DMS53 (cell line): Measurements from ENCODE around the gene CCDC180.
"Not testable (repeated sequence)": the region's sequence is repeated elsewhere in the genome, so short reads cannot be mapped to it uniquely, and the experiment has no call there.

ENCODE experiments used
- DNase-seq: peaks from one replicate; lab custom pipeline; 2025; lab: John Stamatoyannopoulos, UW

The CCDC180 gene

DNA sequence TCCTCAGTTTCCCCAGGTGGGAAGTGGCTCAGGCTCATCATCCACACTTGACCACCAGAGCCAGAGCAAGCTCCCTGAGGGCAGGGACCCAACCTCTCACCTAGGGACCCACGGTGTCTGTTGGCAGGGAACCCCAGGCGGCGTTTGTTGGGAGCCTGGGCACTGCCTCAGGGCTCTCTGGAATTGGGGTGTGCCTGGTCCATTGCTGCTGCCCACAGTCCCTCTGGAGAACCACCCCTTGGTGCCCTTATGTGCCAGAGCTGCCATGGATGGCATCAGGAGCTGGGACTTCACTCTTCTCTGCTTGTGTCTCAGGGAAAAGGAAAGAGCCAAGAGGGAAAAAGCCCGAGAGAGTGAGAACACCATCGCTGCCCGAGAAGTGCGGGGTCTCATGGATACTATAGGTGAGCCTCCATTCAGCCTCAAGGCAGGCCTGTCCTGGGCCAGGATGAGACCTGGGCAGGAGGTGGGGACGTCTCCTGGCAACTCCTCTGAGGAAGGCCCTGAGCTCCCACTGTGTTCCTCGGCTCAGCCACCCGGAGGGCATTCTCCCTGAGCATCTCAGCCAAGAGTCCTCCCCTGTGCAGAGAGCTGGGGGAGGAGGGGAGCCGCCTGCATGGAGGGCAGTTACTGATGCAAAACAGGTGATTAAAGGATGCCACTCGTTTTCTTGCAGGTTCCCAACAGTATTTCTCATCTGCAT is 4.5 kb downstream of the CCDC180 start:
- DNase-seq: no peak

DNA sequence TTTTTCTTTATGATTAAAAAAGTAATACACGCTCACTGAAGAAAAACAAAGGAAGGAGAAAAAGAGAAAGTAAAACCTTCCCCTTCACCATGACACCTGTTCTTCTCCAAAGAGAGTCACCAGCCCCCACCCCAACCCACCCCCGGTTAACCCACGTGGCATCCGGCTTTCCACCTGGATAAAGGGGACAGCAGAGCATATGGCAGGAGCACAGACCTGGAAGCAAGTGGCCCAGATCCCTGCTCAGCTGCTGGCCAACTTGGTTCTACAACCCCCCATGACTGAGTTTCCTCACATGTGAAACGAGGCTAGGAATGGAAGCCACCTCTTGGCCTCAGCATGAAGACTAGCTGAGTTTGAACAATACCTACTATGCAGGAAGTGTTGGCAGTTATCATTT is 5.1 kb downstream of the CCDC180 start:
- no peak for DNase-seq

DNA sequence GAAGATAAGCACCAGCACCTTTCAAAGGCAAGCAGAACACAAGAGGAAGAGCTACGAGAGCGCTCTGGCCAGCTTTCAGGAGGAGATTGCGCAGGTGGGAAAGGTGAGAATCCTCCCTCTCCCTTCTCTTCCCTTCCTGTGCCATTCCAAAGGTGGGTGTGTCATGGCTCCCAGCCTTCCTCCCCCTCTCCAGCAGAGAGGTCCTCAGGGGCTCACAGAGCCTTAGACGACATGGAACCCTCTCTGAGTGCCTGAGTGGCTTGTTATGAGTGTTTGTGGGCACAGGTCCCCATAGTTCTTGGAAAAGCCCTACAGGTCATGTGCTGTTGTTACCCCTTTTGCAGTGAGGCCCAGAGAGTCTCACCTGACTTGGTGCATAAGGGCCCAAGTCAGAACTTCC is 5.8 kb downstream of the CCDC180 start:
- no peak for DNase-seq

DNA sequence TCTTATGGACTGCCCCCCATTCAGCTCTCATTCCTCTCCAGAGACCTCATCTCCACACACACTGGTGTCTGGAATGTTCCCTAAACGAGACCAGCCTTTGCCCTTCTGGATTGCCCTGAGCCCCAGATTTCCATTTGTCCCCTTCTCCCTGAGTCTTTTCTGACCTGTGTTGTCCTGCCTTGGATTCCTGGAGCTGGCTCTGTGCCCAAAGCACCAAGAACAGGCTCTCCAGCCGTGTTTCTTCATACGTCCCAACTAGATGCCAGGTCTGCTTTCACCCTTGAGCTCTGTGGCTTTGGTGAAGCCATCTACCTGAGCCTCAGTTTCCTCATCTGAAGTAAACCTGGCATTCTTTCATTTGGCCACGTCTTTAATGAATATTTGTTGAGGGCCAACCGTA is 6.3 kb downstream of the CCDC180 start:
- no peak for DNase-seq

DNA sequence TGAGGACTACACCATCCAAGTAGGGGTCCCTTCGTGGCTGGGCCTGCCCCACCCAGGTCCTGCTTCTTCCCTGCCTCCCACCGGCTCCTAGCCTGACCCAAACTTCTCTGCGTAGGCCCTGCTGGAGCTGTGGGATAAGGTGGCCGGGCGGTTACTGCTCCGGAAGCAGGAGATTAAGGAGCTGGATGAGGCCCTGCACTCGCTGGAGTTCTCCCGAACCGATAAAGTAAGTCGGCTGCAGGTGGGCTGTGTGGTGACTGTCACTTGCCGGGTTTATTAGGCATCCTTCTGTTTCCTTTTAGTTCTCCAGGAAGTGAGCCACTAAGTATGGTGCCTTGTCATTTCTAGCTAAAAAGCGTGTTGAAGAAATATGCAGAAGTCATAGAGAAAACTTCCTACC is 7.0 kb downstream of the CCDC180 start:
- no peak for DNase-seq

DNA sequence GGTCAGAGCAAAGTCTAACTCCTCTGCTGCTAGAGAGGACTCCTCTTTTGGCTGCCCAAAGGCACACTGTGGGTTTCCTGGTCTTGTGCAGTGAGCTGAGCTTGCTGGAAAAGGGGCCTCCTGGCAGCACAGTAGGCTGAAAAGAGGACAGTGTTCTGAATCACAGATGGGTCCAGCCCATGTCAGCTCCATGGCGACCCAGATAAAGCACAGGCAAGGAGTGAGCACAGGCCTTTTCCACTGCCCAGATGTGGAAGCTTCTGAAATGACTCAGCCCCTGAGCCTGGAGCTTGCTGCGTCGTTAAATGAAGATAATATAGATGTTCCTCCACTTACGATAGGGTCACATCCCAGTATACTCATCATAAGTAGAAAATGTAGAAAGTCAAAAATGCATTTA is 8.1 kb downstream of the CCDC180 start:
- DNase-seq: no peak

DNA sequence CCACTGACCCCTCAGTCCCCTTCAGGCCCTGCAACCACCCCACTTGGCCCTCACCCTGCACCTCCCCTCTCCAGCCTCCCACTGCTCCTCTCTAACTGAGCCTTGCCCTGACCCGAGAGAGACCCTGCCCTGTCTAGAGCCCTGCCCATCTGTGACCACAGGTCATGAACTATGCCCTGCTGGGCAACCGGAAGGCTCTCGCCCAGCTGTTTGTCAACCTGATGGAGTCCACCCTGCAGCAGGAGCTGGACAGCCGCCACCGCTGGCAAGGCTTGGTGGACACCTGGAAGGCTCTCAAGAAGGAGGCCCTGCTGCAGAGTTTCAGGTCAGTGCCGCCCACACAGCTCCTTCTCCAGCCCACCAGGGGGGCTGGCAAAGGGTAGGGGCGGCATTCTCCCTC is 9.4 kb downstream of the CCDC180 start:
- DNase-seq: no peak

DNA sequence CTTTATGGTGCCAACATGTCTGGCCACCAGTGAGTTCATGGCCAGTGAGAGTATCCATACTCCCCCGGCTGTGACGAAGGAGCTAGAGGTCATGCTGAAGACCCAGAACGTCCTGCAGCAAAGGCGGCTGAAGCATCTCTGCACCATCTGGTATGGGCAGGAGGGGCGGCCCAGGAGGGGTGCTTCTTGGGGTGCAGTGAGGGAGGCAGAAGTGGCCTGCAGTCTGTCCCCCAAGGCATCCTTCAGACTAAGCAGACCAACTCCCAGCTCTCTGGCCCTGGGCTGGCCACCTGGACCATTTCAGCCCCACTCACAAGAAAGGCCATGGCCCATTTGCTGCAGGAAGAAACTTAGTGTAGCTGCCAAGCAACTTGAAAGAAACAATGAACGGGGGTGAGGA is 11.0 kb downstream of the CCDC180 start:
- no peak for DNase-seq

DNA sequence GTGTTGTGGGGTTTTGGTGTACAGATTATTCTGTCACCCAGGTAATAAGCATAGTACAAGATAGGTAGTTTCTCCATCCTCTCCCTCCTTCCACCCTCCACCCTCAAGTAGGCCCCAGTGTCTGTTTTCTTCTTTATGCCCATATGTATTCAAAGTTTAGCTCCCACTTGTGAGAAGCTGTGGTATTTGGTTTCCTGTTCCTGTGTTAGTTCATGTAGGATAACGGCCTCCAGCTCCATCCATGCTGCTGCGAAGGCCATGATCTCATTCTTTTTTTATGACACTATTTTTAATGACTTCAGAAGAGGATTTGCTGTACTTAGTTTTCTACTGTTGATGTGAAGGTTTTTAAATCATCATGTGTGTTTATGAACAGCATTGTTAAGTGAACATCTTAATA is 11.9 kb downstream of the CCDC180 start:
- DNase-seq: no peak

DNA sequence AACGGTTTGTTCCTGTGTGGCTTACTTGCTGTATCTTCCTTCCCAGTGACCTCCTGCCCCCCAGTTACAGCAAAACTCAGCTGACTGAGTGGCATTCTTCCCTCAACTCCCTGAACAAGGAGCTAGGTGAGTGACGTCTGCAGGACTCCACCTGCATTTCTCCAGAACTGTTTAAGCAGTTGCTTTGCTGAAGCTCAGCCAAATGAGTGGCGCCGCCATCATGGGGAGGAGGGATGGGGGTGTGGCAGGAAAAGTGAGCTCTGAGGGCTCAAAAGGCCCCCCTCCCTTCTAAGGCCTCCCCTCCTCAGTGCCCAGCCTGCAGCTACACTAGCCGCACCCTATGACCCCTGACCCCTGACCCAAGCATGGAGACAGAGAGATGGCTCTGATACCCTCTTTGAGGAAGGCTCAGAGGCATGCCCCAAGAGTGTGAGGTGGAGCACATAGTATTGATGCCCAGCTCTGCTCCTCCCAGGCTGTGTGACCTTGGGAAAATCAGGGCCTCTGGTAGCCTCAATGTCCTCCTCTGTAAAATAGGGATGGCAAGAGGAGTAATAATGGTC is 12.7 kb downstream of the CCDC180 start:
- no peak for DNase-seq

DNA sequence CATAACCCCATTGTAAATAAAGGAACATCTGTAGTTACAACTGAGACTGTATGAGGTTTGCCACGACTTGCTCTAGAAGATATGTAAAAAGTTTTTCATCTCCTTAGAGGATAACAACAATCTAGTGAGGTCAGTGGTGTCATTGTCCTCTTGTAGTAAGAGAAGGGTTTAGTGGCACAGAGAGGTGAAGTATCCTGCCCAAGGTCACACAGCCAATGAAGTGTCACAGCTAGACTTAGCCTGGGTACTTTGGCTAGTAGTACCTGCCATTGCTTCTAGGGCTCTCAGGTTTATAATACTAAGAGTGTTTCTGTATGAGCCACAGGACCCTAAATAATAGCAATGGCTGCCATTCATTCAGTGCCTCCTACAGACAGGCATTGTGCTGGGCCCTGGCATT is 13.8 kb downstream of the CCDC180 start:
- no peak for DNase-seq

DNA sequence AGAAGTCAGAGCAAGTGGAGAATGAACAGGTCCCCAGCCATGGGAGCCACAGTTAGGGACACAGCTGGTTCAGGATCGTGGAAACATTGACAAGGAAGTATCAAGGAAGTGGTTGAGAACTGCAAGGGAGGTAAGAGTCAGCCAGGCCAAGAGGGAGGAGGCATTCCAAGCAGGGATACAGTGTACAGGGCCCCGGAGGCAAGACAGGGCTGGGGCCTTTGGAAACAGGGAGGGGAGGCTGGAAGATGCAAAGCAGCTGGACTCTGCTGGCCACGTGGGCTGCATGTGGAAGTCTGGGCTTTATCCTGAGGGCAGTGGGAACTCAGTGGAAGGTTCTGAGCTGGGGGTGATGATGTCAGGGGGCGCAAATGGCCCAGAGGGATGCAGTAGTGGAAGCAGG is 14.2 kb downstream of the CCDC180 start:
- DNase-seq: no peak

DNA sequence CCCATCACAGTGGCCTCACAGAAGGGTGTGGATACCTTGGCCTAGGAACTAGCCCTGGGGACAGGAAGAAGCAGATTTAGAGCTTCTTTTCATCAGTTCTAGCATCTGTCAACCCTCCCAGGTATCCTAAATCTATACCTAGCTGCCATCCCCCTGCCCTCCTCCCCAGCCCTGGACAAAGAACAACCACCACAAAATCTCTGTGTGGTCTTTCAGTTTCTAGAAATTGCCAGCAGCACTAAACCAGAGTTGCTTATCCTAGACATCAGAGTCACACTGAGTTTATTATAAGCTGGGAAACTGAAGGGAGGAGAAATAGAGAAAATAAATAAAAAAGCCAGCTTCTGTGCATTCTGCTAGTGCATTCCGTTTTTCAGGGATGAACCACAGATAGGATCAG is 14.6 kb downstream of the CCDC180 start:
- no peak for DNase-seq

DNA sequence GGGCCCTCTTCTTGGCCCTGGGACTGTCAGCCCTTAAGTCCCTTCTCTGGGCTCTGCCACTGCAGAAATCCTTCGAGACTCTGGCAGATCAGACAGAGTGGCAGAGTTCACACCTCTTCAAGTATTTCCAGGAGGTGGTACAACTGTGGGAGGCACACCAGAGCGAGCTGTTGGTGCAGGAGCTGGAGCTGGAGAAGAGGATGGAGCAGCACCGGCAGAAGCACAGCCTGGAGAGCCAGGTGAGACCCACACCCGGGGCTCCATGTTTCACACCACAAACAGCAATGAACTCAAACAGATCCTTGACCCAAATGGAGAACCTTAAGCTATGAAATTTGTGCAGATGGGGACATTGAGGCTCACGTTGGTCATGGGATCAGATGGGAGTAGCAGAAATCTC is 17.5 kb downstream of the CCDC180 start:
- DNase-seq: no peak

DNA sequence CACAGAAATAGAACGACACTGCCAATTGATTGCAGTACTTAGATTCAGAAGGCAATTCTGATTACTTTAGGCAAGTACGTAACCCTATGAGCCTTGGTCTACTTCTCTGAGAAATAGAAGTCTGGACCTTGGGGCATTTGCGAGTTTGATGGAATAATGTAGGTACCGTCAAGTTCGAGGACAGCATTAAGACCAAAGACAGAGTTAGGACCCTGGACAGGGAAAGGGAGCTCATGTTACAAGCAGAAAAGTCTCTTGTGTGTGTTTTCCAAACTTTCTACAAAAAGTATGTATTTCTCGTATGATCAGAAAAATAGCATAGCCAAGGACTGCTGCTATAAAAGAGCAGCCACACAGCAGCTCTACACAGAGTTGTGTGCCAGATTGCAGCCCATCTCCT is 20.1 kb downstream of the CCDC180 start:
- no peak for DNase-seq

DNA sequence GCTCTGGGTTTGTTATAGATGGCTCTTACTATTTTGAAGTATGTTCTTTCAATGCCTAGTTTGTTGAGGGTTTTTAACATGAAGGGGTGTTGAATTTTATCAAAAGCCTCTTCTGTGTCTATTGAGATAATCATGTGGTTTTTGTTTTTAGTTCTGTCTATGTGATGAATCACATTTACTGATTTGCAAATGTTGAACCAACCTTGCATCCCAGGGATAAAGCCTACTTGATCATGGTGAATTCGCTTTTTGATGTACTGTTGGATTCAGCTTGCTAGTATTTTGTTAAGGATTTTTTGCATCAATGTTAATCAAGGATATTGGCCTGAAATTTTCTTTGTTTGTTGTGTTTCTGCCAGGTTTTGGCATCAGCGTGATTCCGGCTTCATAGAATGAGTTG is 25.5 kb downstream of the CCDC180 start:
- DNase-seq: no peak

DNA sequence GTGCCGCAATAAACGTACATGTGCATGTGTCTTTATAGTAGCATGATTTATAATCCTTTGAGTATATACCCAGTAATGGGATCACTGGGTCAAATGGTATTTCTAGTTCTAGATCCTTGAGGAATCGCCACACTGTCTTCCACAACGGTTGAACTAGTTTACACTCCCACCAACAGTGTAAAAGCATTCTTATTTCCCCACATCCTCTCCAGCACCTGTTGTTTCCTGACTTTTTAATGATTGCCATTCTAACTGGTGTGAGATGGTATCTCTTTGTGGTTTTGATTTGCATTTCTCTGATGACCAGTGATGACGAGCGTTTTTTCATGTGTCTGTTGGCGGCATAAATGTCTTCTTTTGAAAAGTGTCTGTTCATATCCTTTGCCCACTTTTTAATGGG is 28.2 kb downstream of the CCDC180 start:
- not testable (repeated sequence) for DNase-seq

DNA sequence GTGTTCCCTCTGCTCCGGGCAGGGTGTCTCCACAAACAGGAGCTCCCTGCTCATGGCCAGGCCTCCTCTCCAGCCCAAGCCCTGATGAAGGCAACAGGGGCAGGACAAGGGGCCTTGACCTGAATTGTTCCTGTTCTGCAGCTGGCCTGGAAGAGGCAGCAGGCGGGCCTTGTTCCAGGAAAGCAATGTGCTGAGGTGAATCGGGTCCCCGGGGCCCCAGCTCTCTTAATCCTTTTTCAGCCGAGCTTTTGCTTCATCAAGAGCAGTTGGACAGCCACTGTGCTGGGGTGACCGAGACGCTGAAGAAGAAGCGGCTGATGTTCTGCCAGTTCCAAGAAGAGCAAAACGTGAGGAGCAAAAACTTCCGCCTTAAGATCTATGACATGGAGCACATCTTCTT is 41.4 kb downstream of the CCDC180 start:
- no peak for DNase-seq

DNA sequence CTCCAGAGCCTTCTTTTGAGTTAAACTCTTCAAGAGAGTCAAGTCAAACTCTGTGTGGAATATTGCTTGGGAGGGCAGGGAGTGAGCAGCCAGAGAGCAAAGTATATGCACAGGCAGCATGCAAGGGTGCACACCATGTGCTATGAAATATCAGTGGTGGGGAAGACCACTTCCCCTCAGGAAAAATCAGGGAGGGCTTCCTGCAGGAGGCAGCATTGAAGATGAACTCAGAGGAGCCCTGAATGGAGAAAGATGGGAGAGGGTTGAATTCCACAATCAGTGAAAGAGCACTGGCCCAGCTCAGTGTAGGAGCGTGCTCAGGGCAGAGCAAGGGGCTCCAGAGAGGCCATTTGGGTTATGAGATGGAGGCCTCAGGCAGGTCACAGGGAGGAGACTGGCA is 41.9 kb downstream of the CCDC180 start:
- no peak for DNase-seq

DNA sequence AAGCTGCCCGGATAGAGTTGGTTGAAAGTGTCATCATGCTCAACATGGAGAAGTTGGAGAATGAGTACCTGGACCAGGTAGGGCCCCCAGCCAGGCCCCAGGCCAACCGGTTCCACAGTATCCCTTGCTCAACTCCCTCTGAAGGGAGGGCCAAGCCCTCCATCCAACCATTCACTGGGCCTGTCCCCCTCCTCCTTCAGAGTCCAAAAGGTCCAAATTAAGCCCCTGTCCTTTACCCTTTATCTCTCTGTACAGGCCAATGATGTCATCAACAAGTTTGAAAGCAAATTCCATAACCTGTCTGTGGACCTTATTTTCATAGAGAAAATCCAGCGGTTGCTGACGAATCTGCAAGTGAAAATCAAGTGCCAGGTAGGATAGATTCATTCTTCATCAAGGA is 47.2 kb downstream of the CCDC180 start:
- no peak for DNase-seq

DNA sequence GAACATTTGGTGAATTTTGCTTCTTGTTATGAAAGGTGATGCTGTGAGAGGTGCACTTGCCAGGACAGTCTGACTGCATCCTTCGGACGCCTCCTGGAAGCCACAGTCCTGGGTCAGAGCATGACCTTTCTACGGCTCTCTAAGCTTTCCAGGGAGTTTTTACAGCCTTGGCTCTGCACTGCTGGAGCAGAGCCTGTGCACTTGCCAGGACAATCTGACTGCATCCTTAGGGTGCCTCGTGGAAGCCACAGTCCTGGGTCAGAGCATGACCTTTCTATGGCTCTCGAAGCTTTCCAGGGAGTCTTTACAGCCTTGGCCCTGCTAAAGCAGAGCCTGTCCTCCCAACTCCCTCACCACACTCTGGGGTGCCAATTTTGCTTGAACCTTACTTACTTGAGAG is 49.6 kb downstream of the CCDC180 start:
- DNase-seq: no peak
